ENCODE results near the gene HOXC12.

Gene HOXC12

DNA sequence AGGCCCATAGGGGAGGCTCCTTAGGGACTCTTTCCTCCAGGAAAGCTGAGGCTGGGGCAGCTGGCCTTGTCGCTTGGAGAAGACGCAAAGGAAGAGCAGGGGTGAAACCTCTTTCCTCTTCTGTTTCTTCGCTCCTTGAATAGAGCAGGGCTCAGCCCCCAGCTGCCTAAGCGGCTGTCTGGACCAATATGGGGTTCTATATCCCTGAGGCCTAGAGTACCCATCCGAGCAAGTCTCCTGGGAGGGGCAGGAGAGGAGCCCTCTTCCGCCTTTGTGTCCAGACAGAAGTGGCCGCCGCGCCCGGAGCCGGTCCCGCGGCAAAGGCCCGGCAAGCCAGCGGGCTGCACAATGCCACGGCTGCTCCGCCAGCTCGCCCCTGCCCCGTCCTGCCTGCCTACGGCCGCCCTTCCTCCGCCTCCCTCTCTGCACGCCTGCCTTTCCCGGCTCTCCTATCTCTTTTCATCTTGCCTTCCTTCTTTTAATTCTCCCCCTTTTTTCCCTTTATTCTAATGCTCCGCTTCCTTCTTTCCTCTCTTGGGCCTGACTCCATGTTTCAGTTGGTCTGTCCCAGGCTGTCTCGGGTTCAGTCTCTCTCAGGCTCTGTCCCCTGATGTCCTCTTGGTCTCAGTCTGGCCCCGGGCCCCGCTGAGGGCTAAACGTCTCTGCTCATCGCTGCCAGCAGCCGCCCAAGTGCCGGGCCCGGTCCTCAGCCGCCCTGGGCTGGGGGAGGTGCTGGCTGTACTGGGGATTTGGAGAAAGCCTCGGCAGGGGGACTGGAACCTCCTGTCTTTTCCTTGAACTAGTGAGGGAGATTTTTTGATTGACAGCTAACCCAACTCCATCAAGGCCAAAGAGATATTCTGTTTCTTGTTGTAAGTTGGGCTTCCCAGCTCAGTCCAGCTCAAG lies 42.8 kb downstream of the HOXC12 start:
- ATAC-seq: no peak
- no peak for TF ChIP-seq ARNTL (CRISPR knock-in tag; IDR thresholded peaks at IDR 0.05; ENCODE audit: borderline replicate concordance, low read depth)
- no peak for TF ChIP-seq ZNF565 (CRISPR knock-in tag; conservative IDR thresholded peaks at IDR 0.05; ENCODE audit: low read depth)
- TF ChIP-seq SNAI2 (CRISPR knock-in tag; IDR thresholded peaks at IDR 0.05): no peak
- no peak for TF ChIP-seq TCF4 (CRISPR knock-in tag; IDR thresholded peaks at IDR 0.05; ENCODE audit: borderline replicate concordance)
- no peak for TF ChIP-seq ZNF8 (CRISPR knock-in tag; IDR thresholded peaks at IDR 0.05)
- TF ChIP-seq GLIS3 (CRISPR knock-in tag; IDR thresholded peaks at IDR 0.05): no peak
- no peak for TF ChIP-seq PPARA (CRISPR knock-in tag; IDR thresholded peaks at IDR 0.05; ENCODE audit: borderline replicate concordance)
- no peak for TF ChIP-seq BACH2 (CRISPR knock-in tag; IDR thresholded peaks at IDR 0.05; ENCODE audit: borderline replicate concordance)
- no peak for TF ChIP-seq ZFP30 (CRISPR knock-in tag; IDR thresholded peaks at IDR 0.05)
- TF ChIP-seq ZNF70 (CRISPR knock-in tag; IDR thresholded peaks at IDR 0.05): no peak
- TF ChIP-seq, protein P1, sequence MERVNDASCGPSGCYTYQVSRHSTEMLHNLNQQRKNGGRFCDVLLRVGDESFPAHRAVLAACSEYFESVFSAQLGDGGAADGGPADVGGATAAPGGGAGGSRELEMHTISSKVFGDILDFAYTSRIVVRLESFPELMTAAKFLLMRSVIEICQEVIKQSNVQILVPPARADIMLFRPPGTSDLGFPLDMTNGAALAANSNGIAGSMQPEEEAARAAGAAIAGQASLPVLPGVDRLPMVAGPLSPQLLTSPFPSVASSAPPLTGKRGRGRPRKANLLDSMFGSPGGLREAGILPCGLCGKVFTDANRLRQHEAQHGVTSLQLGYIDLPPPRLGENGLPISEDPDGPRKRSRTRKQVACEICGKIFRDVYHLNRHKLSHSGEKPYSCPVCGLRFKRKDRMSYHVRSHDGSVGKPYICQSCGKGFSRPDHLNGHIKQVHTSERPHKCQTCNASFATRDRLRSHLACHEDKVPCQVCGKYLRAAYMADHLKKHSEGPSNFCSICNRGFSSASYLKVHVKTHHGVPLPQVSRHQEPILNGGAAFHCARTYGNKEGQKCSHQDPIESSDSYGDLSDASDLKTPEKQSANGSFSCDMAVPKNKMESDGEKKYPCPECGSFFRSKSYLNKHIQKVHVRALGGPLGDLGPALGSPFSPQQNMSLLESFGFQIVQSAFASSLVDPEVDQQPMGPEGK (CRISPR knock-in tag; IDR thresholded peaks at IDR 0.05; ENCODE audit: borderline replicate concordance): no peak
- TF ChIP-seq ISL1 (CRISPR knock-in tag; IDR thresholded peaks at IDR 0.05): no peak
- TF ChIP-seq RARB (CRISPR knock-in tag; IDR thresholded peaks at IDR 0.05): no peak
- TF ChIP-seq CSDC2 (CRISPR knock-in tag; IDR thresholded peaks at IDR 0.05): no peak
- TF ChIP-seq ZC3H10 (CRISPR knock-in tag; IDR thresholded peaks at IDR 0.05): no peak
- TF ChIP-seq TOX (CRISPR knock-in tag; IDR thresholded peaks at IDR 0.05; ENCODE audit: borderline replicate concordance): no peak
- no peak for TF ChIP-seq OSR1 (CRISPR knock-in tag; IDR thresholded peaks at IDR 0.05)
- TF ChIP-seq, protein P2, sequence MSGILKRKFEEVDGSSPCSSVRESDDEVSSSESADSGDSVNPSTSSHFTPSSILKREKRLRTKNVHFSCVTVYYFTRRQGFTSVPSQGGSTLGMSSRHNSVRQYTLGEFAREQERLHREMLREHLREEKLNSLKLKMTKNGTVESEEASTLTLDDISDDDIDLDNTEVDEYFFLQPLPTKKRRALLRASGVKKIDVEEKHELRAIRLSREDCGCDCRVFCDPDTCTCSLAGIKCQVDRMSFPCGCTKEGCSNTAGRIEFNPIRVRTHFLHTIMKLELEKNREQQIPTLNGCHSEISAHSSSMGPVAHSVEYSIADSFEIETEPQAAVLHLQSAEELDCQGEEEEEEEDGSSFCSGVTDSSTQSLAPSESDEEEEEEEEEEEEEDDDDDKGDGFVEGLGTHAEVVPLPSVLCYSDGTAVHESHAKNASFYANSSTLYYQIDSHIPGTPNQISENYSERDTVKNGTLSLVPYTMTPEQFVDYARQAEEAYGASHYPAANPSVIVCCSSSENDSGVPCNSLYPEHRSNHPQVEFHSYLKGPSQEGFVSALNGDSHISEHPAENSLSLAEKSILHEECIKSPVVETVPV (CRISPR knock-in tag; IDR thresholded peaks at IDR 0.05): no peak

- TF ChIP-seq TOX (CRISPR knock-in tag; IDR thresholded peaks at IDR 0.05; ENCODE audit: borderline replicate concordance): no peak
- no peak for TF ChIP-seq ZFP3 (CRISPR knock-in tag; IDR thresholded peaks at IDR 0.05)
- no peak for TF ChIP-seq PPARA (CRISPR knock-in tag; IDR thresholded peaks at IDR 0.05; ENCODE audit: borderline replicate concordance)
- no peak for TF ChIP-seq GLIS3 (CRISPR knock-in tag; IDR thresholded peaks at IDR 0.05)
- no peak for TF ChIP-seq ISL1 (CRISPR knock-in tag; IDR thresholded peaks at IDR 0.05)
- no peak for TF ChIP-seq ZNF565 (CRISPR knock-in tag; conservative IDR thresholded peaks at IDR 0.05; ENCODE audit: low read depth)
- TF ChIP-seq ZFP30 (CRISPR knock-in tag; IDR thresholded peaks at IDR 0.05): no peak
- TF ChIP-seq SNAI2 (CRISPR knock-in tag; IDR thresholded peaks at IDR 0.05): no peak
- TF ChIP-seq TCF4 (CRISPR knock-in tag; IDR thresholded peaks at IDR 0.05; ENCODE audit: borderline replicate concordance): no peak
- TF ChIP-seq, protein P3, sequence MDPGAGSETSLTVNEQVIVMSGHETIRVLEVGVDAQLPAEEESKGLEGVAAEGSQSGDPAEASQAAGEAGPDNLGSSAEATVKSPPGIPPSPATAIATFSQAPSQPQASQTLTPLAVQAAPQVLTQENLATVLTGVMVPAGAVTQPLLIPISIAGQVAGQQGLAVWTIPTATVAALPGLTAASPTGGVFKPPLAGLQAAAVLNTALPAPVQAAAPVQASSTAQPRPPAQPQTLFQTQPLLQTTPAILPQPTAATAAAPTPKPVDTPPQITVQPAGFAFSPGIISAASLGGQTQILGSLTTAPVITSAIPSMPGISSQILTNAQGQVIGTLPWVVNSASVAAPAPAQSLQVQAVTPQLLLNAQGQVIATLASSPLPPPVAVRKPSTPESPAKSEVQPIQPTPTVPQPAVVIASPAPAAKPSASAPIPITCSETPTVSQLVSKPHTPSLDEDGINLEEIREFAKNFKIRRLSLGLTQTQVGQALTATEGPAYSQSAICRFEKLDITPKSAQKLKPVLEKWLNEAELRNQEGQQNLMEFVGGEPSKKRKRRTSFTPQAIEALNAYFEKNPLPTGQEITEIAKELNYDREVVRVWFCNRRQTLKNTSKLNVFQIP (CRISPR knock-in tag; IDR thresholded peaks at IDR 0.05; ENCODE audit: borderline replicate concordance, low read depth): no peak
- no peak for ATAC-seq
These were observed 43.6 kb downstream of the HOXC12 start for GRCh38 chr12:53998110-53998899.

DNA sequence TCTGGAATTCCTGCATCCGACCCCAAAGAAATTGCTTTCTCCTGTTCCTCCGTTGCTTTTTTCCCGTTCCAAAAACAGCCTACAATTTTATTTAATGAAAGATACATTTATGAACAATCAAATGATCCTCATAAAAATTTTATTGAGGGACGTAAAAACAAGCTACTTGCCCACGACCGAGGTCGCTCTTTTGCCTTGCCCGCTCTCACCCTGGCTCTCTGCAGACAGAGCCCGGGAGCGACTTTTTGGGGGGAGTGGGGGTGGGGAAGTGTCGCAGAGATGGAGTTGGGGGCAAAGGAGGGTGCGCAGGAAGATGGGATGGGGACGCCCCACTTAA lies 44.2 kb downstream of the HOXC12 start:
- no peak for ATAC-seq
- no peak for TF ChIP-seq TOX (CRISPR knock-in tag; IDR thresholded peaks at IDR 0.05; ENCODE audit: borderline replicate concordance)
- TF ChIP-seq, protein P4, sequence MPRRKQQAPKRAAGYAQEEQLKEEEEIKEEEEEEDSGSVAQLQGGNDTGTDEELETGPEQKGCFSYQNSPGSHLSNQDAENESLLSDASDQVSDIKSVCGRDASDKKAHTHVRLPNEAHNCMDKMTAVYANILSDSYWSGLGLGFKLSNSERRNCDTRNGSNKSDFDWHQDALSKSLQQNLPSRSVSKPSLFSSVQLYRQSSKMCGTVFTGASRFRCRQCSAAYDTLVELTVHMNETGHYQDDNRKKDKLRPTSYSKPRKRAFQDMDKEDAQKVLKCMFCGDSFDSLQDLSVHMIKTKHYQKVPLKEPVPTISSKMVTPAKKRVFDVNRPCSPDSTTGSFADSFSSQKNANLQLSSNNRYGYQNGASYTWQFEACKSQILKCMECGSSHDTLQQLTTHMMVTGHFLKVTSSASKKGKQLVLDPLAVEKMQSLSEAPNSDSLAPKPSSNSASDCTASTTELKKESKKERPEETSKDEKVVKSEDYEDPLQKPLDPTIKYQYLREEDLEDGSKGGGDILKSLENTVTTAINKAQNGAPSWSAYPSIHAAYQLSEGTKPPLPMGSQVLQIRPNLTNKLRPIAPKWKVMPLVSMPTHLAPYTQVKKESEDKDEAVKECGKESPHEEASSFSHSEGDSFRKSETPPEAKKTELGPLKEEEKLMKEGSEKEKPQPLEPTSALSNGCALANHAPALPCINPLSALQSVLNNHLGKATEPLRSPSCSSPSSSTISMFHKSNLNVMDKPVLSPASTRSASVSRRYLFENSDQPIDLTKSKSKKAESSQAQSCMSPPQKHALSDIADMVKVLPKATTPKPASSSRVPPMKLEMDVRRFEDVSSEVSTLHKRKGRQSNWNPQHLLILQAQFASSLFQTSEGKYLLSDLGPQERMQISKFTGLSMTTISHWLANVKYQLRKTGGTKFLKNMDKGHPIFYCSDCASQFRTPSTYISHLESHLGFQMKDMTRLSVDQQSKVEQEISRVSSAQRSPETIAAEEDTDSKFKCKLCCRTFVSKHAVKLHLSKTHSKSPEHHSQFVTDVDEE (CRISPR knock-in tag; IDR thresholded peaks at IDR 0.05): no peak
- TF ChIP-seq ZNF70 (CRISPR knock-in tag; IDR thresholded peaks at IDR 0.05): no peak
- no peak for TF ChIP-seq BACH2 (CRISPR knock-in tag; IDR thresholded peaks at IDR 0.05; ENCODE audit: borderline replicate concordance)
- TF ChIP-seq, protein P1 (CRISPR knock-in tag; IDR thresholded peaks at IDR 0.05; ENCODE audit: borderline replicate concordance): no peak
- TF ChIP-seq CSDC2 (CRISPR knock-in tag; IDR thresholded peaks at IDR 0.05): no peak
- no peak for TF ChIP-seq RARB (CRISPR knock-in tag; IDR thresholded peaks at IDR 0.05)
- no peak for TF ChIP-seq ESRRG (CRISPR knock-in tag; IDR thresholded peaks at IDR 0.05)
- TF ChIP-seq GLIS3 (CRISPR knock-in tag; IDR thresholded peaks at IDR 0.05): no peak
- TF ChIP-seq, protein P2 (CRISPR knock-in tag; IDR thresholded peaks at IDR 0.05): no peak
- no peak for TF ChIP-seq ARNTL (CRISPR knock-in tag; IDR thresholded peaks at IDR 0.05; ENCODE audit: borderline replicate concordance, low read depth)
- TF ChIP-seq ZC3H10 (CRISPR knock-in tag; IDR thresholded peaks at IDR 0.05): no peak
- no peak for TF ChIP-seq ISL1 (CRISPR knock-in tag; IDR thresholded peaks at IDR 0.05)
- no peak for TF ChIP-seq ZNF8 (CRISPR knock-in tag; IDR thresholded peaks at IDR 0.05)
